ENCODE results near the gene RAB6B.

The RAB6B gene

DNA sequence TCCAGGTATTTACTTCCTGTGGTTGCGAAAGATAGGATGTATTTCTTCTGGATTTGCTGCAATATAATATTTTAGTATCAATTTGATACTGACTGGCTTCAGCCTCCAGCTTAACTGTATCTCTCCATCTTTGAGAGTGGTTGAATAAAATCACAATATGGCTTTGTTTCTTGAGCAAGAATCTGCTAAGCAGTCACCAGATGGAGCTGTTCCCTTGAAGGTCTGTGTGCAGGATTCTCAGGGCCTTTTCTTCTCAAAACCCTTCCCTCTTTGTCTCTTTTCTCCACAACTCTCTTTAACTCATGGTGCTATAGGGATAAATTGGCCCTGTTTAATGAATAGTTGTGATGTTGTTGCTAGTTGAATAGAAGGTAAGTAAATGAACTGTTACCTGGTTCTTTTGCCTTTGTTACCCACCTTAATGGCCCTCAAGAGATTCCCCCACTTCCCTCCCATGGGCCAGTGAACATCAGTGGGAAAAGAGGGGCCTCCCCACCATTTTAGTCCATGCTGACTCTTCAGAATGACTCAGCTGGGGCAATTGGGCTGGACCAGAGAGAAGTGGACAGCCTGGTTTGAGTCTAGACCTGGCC, 34.8 kb upstream of the RAB6B start:
- peak; percentile 3 for DNase-seq

DNA sequence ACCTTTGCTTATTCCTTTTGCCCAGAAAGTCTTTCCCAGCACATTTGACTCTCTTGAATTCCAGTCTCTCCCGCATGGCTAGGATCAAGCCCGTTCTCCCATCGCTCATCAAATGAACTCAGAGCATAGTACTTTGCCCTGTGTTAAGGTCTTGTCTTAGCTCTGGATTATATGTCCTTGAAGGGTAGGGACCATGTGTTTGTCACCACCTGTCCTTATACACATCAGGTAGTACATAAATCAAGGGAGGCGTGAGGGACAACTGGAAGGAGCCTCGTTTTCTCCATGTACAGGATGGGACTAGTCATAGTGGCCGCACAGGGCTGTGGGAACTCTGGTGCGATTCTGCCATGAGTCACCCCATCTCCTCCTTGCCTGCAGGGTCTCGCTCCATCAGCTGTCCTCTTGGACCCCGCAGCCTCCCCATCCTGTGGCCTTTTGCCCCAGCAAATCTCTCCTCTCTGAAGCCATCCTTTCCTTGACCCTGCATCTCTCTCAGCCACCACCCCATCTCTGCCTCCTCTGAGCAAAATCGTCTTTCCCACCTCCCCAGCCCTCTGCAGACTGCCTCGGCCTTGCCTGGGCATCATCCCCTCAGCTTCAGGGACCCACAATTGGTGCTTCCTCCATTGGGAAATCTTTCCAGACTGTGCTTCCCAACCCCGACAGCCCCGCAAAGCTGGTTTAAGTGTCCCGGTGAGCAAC, 33.4 kb upstream of the RAB6B start:
- DNase-seq: no peak

GRCh38 chr3:133928136-133928893, 32.6 kb upstream of the RAB6B start:
- DNase-seq: no peak

DNA sequence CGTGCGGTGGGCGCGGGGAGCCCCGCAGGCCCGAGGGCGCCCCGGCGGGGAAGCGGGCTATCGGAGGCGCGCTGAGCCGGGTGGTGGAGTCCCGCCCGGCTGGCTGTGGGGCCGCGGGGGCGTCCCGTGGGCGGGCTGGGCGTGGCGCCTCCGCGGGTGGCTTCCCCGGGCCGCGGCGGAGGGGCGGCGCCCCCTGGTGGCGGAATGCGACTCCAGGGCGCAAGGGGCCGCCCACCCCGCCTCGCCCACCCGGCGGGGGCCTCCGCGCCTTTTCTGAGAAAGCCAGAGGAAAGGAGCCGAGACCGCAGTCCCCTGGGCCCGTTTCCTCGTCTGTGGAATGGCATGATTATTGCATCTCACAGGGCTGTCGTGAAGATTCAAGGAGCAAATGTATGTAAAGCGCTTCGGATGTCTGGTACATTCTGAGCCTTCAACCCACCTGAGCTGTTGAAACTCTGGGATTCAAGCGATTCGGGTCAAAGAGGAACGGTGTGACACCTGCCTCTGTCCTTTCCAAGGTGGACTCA, 31.9 kb upstream of the RAB6B start:
- DNase-seq: no peak

GRCh38 chr3:133926736-133927539, 31.3 kb upstream of the RAB6B start:
- DNase-seq: no peak

DNA sequence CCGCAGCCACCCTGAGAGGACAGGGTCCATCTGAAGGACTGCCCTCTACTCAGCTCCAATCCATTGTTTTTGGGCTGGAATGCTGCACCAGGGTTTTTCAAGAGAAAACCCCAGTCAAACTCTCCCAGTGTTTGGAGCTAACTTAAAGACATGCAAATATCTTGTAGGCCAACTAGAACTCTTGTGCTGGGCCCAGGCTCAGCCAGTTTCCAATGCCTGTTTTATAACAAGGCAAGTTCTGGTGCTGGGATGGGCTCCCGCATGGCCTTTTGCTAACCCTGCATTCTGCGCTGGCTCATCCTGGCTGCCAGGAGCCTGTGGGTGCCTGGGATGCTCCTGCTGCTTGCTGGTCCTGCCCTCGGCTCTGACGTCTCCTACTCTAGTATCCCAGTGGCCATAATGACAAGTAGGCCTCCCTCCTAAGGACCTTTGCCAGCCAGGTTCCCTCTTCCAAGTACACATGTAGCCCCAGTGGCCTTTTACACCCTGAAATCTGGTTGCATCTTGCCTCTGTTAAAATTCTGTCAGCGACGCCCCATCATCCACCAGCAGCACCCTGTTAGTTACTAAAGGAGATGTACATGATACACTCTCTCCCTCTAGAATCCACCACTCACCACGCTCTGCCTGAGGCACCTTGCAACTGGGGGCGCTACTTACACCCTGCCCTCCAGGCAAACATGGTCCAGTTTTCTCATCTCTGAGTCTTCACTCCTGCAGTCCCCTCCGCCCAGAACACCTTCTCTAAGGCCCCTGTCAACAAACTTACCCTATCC, 30.5 kb upstream of the RAB6B start:
- DNase-seq: no peak

DNA sequence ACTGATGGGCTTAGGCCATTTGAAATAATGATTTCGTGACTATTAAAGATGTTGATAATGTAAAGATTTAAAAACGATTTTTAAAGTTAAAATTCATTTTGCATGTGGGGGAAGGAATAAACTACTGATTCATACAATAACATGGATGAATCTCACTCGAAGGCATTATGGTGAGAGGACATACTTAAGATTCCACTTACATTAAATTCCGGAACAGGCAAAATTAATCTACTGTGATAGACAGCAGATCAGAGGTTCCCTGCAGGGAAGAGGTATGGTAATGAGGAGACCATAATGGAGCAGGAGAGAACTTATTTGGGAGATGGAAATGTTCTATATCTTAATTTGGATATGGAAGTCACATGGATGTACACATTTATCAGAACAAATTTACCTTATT, 28.4 kb upstream of the RAB6B start:
- no peak for DNase-seq

DNA sequence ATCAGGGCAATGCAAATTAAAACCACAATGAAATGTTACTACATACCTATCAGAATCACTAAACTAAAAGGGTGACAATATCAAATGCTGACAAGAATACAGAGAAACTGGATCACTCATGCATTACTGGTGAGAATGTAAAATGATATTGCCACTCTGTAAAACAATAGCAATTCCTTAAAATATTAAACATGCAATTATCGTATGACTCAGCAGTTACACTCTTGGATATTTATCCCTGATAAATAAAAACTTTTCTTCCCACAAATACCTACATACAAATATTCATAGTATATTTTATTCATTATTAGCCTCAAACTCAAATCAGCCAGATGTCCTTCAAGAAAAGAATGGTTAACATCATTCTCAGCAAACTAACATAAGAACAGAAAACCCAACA, 25.9 kb upstream of the RAB6B start:
- DNase-seq: no peak

DNA sequence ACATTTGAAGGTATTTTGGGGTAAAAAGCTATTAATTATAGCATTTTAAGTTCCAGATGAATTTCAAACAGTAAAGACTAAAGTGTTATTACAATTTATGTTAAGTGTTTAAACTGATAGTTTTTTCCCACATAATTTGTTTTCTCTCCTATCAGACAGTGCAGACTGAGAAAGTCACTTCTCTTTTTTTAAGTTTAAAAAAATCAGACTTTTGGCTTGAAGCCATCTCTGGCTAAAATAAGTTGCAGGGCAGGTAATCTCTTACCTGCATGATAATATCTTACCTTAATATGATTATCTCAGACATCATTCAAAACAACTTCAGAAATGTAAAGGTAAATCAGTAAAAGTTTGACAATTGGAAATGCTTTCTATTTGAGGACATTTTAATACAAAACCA, 21.5 kb upstream of the RAB6B start:
- no peak for DNase-seq

DNA sequence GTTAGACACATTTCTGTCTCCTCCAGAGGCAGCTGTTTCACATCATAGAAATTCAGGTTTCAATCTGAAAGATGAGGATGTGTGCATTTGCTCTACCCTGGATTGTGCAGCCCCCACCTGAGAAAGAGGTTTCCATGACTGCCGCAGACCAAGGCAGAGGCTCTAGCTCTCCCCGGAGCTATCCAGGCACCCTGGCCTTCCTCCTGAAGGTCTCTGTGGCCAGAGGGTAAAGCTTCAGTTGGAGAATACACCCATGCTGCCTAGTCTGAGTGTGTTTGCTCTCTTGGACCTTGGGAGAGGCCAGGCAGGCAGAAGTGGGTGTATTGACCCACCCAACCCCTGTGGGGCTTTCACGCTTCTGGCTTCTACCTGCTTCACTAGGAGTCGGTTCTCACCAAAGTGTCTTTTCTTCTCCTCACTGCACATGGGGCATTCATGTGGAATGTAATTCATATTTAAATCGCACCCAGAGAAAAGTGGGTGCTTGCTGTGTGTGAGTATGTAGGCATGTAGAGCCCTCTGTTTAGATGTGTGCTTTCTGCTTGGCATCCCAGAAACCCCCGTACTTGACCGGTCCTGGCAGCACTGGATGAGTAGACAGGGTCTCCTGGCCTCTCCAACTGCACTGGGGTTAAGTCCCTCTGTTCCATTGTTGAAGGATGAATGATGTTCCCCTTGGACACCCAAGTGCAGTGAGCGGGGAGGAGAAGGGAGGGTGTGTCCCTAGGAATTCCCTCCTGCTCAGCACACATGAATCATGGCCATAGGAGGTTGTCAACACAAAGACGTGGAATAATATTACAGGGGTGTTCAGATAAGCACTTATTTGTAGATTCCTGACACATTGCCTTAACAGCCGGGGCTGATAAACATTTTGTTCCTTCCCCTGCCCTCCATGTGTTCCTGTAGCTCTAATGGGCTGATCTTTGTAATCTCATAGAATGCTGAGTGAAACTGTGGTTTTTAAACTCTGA, 20.3 kb upstream of the RAB6B start:
- DNase-seq: no peak

DNA sequence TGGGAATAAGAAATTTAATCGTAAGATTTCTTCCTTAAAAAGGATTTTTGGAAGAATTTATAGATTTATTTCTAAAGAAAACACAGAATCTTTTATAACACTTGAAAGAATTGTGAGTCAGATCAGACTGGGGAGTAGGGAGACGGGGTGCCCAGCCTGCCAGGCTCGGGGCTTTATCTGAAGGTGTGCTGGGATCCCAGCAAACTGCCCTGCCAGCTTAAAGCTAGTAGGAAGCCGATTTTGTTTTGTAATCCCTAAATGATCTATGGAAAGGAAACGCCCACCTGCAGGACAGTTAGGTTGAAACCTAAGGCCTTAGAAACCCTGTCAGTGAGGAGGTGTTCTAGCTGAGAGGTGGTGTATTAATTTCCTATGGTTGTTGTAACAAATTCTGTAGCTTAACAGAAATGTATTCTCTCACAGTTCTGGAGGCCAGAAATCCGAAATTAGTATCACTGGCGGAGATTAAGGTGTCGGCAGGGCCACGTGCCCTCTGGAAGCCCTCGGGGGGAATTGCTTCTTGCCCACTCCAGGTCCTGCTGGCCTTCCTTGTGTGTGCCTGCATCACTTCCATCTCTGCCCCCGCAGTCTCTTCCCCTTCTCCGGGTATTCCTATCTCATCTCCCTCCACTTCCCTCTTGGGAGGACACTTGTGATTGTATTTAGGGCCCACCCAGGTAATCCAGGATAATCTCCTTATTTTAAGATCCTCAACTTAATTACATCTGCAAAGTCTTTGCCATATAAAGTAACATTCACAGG, 19.3 kb upstream of the RAB6B start:
- no peak for DNase-seq

- no peak for DNase-seq
Measured at GRCh38 chr3:133910422-133910821, 14.7 kb upstream of the RAB6B start.

GRCh38 chr3:133905376-133905775, 9.7 kb upstream of the RAB6B start:
- DNase-seq: no peak

DNA sequence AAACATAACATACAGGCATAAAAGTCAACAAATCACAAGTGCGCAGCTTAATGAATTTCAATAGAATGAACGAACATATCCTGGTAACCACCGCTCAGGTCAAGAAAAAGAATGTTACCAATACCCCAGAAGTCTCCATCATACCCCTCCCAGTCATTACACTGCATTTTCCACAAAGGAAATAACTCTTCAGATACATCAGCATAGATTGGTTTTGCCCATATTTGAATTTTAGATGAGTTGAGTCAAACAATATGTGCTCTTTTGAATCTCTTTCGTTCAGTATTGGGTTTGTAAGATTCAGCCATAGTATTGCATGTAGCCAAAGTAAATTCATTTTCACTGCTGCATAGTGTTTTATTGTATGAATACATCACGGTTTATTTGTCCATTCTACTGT, 6.2 kb upstream of the RAB6B start:
- DNase-seq: no peak

GRCh38 chr3:133901083-133901482, 5.4 kb upstream of the RAB6B start:
- no peak for DNase-seq

DNA sequence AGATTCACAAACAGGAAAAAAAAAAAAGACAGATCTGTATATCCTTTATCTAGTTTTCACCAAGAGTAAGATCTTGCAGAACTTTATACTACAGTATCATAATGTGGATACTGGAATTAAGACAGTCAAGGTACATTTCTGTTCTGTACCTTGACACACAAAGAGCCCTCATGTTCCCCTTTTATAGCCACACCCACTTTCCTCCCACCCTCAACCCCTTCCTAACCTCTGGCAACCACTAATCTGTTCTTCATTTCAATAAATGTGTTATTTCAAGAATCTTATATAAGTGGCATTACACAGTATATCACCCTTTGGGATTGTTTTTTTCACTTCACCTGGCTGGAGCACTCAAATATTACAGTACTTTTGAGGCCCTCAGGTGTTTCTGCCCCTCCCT, 3.6 kb upstream of the RAB6B start:
- no peak for DNase-seq

DNA sequence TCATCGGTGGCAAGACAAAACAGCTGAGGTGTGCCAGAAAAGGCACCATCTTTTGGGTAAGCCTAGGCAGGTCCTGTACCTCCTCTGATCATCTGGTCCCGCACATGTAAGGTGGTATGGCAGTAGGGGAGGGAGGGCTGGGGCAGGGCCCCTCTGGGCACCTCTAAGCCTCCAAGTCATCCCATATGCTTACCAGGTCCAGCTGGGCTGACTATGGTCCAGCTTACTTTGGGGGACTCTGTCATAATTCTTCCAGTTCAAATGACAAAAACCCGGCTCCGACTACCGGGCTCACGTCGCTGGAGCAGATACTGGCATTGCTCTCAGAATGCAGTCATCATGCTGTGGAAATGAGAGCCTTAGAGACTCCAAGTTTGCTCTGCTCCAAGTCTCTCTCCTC, 1.9 kb upstream of the RAB6B start:
- no peak for DNase-seq

- no peak for DNase-seq
Measured at GRCh38 chr3:133896002-133896761, 500 bp upstream of the RAB6B start.

Measured in SIG-M5 (cell line).